ENCODE results near the gene GBF1.
A peak's percentile ranks its signal among the peaks of the same experiment; 100 is the strongest.

Gene GBF1

GRCh38 chr10:102287538-102287937 is 42.2 kb downstream of the GBF1 start:
- TF ChIP-seq CTCF (IDR thresholded peaks at IDR 0.05; ENCODE audit: low read depth, low read length), result no peak
- peak in 1 of 2 donors; percentile 43 for DNase-seq (ENCODE audit: low read depth in 2 of 2)
- H3K4me3 ChIP-seq (replicated peaks in 1 of 2; ENCODE audit: low read depth in 2 of 2, low read length in 2 of 2), result no peak overlapping the region

GRCh38 chr10:102287991-102288390 is 42.7 kb downstream of the GBF1 start:
- TF ChIP-seq CTCF (IDR thresholded peaks at IDR 0.05; ENCODE audit: low read depth, low read length), result no peak
- H3K4me3 ChIP-seq (replicated peaks in 1 of 2; ENCODE audit: low read depth in 2 of 2, low read length in 2 of 2), result no peak overlapping the region
- DNase-seq (ENCODE audit: low read depth in 2 of 2), result no peak

- no peak for TF ChIP-seq CTCF (IDR thresholded peaks at IDR 0.05; ENCODE audit: low read depth, low read length)
- H3K4me3 ChIP-seq (replicated peaks in 1 of 2; ENCODE audit: low read depth in 2 of 2, low read length in 2 of 2), result no peak overlapping the region
Measured at GRCh38 chr10:102289356-102289755, 44.0 kb downstream of the GBF1 start.

GRCh38 chr10:102289840-102290239 is 44.5 kb downstream of the GBF1 start:
- no peak overlapping the region for H3K4me3 ChIP-seq (replicated peaks in 1 of 2; ENCODE audit: low read depth in 2 of 2, low read length in 2 of 2)
- TF ChIP-seq CTCF (IDR thresholded peaks at IDR 0.05; ENCODE audit: low read depth, low read length), result no peak
- no peak for DNase-seq (ENCODE audit: low read depth in 2 of 2)

More at GRCh38 chr10:102289356-102289755, 44.0 kb downstream of the GBF1 start:
- DNase-seq (ENCODE audit: low read depth in 2 of 2), result no peak

GRCh38 chr10:102291221-102291905 is 46.0 kb downstream of the GBF1 start:
- TF ChIP-seq CTCF (IDR thresholded peaks at IDR 0.05; ENCODE audit: low read depth, low read length), result no peak
- H3K4me3 ChIP-seq (replicated peaks in 1 of 2; ENCODE audit: low read depth in 2 of 2, low read length in 2 of 2), result no peak overlapping the region

GRCh38 chr10:102297101-102297500 is 51.8 kb downstream of the GBF1 start:
- H3K4me3 ChIP-seq (replicated peaks in 1 of 2; ENCODE audit: low read depth in 2 of 2, low read length in 2 of 2), result no peak overlapping the region
- no peak for TF ChIP-seq CTCF (IDR thresholded peaks at IDR 0.05; ENCODE audit: low read depth, low read length)
- no peak for DNase-seq (ENCODE audit: low read depth in 2 of 2)

More at GRCh38 chr10:102291221-102291905, 46.0 kb downstream of the GBF1 start:
- no peak for DNase-seq (ENCODE audit: low read depth in 2 of 2)

- no peak for TF ChIP-seq CTCF (IDR thresholded peaks at IDR 0.05; ENCODE audit: low read depth, low read length)
- DNase-seq (ENCODE audit: low read depth in 2 of 2), result no peak
- H3K4me3 ChIP-seq (replicated peaks in 1 of 2; ENCODE audit: low read depth in 2 of 2, low read length in 2 of 2), result no peak overlapping the region
Measured at GRCh38 chr10:102298899-102299298, 53.6 kb downstream of the GBF1 start.
